ENCODE measurements around the gene IGLL5. TPM values are rescaled to one million over a fixed set of nuclear protein-coding genes. Genes with fewer than 3 reads are reported as not detected.

Gene IGLL5
- total and polyA plus RNA-seq, 11 donors, result 0.23 to 2.6 (median 0.78) TPM; not detected in 4

- Histone ChIP-seq H3K27me3 (peaks cover 0 to 7% (median 0%) of the 10 kb centered on the region in 9 donors), H3K4me1 (peaks cover 0 to 8% (median 0%) of the 10 kb centered on the region in 12 donors), H3K4me3 (no peak overlapping the region), H3K9me3 (peaks cover 0 to 12% (median 1%) of the 10 kb centered on the region in 12 donors), H3K36me3 (no peaks in the 10 kb centered on the region), H3K27ac (no peak overlapping the region)
- 55 to 79% (median 63%) methylated on average over 2 of the region's 2 CpGs for WGBS, 4 donors
- TF ChIP-seq POLR2A (IDR thresholded peaks at IDR 0.05) (no peak), CTCF (IDR thresholded peaks at IDR 0.05) (no peak)
- ATAC-seq (no peak), DNase-seq (no peak)
- intact Hi-C loops (cut with DNase I), result loop anchor here in 1 of 10 donors (10.0 kb wide), 1 partner anchor 284 kb away; no protein-coding TSS in a partner anchor
Observed at GRCh38 chr22:22840780-22841179, 46.8 kb upstream of the IGLL5 start.

- Histone ChIP-seq H3K36me3 (no peaks in the 10 kb centered on the region), H3K9me3 (peaks cover 0 to 13% (median 1%) of the 10 kb centered on the region in 12 donors), H3K4me1 (peaks cover 0 to 8% (median 0%) of the 10 kb centered on the region in 12 donors), H3K27ac (no peak overlapping the region), H3K27me3 (peaks cover 0 to 5% (median 0%) of the 10 kb centered on the region in 9 donors), H3K4me3 (no peak overlapping the region)
- no peak for ATAC-seq
- DNase-seq, result no peak
- TF ChIP-seq CTCF (IDR thresholded peaks at IDR 0.05) (no peak), POLR2A (IDR thresholded peaks at IDR 0.05) (no peak)
- intact Hi-C loops (cut with DNase I), result loop anchor here in 1 of 10 donors (10.0 kb wide), 1 partner anchor 283 kb away; no protein-coding TSS in a partner anchor
Observed at GRCh38 chr22:22841598-22841997, 46.0 kb upstream of the IGLL5 start.

GRCh38 chr22:22842085-22842484, 45.5 kb upstream of the IGLL5 start:
- no peak for ATAC-seq
- intact Hi-C loops (cut with DNase I), result loop anchor here in 1 of 10 donors (10.0 kb wide), 1 partner anchor 283 kb away; no protein-coding TSS in a partner anchor
- H3K27ac ChIP-seq, result no peak overlapping the region
- TF ChIP-seq POLR2A (IDR thresholded peaks at IDR 0.05) (no peak), CTCF (IDR thresholded peaks at IDR 0.05) (no peak)
- no peaks in the 10 kb centered on the region for H3K36me3 ChIP-seq
- no peak for DNase-seq
- H3K9me3 ChIP-seq, result peaks cover 0 to 13% (median 1%) of the 10 kb centered on the region in 12 donors
- H3K27me3 ChIP-seq, result peaks cover 0 to 4% (median 0%) of the 10 kb centered on the region in 9 donors
- H3K4me1 ChIP-seq, result peaks cover 0 to 8% (median 0%) of the 10 kb centered on the region in 12 donors
- no peak overlapping the region for H3K4me3 ChIP-seq

GRCh38 chr22:22843848-22844247, 43.8 kb upstream of the IGLL5 start:
- DNase-seq (no peak), ATAC-seq (no peak)
- Histone ChIP-seq H3K36me3 (no peaks in the 10 kb centered on the region), H3K27ac (no peak overlapping the region), H3K27me3 (peaks cover 0 to 10% (median 0%) of the 10 kb centered on the region in 9 donors), H3K4me1 (peaks cover 0 to 7% (median 0%) of the 10 kb centered on the region in 12 donors), H3K4me3 (no peak overlapping the region), H3K9me3 (peaks cover 0 to 13% (median 1%) of the 10 kb centered on the region in 12 donors)
- intact Hi-C loops (cut with DNase I), result loop anchor here in 1 of 10 donors (10.0 kb wide), 1 partner anchor 281 kb away; no protein-coding TSS in a partner anchor
- TF ChIP-seq POLR2A (IDR thresholded peaks at IDR 0.05), result no peak
- no peak for TF ChIP-seq CTCF (IDR thresholded peaks at IDR 0.05)
- 95 to 97% (median 96%) methylated on average over 1 of the region's 1 CpG for WGBS, 4 donors

Data from heart left ventricle (tissue), 16 donors.